Tibial nerve (tissue), 4 donors: ENCODE data around the gene KLF18. TPM values are rescaled to one million over a fixed set of nuclear protein-coding genes. Genes with fewer than 3 reads are reported as not detected.

Experiments
- DNase-seq, 2 donors: peaks; one replicate each; pipeline ENCODE4 v3.0.0-alpha.2; 2019; ENCODE audit warnings: low spot score in 2 of 2
- H3K27ac ChIP-seq, 4 donors: fragments of 200-600 bp; sonication (generic) in 3 of 4; one replicate each; pipeline ENCODE4 v1.5.1; 2017 to 2019; ENCODE audit warnings: mild to moderate bottlenecking in 1 of 4
- H3K27me3 ChIP-seq, 2 donors: fragments of 200-600 bp; sonication (generic) in 1 of 2; one replicate each; pipeline versions ENCODE4 v1.5.1 to v1.6.0; 2017 to 2019
- H3K36me3 ChIP-seq, 3 donors: fragments of 200-600 bp; sonication (generic); one replicate each; pipeline ENCODE4 v1.5.1; 2018 to 2019
- H3K4me1 ChIP-seq, 4 donors: fragments of 200-600 bp; sonication (generic) in 3 of 4; one replicate each; pipeline ENCODE4 v1.5.1; 2017 to 2019
- H3K4me3 ChIP-seq, 4 donors: fragments of 200-600 bp; sonication (generic) in 3 of 4; one replicate each; pipeline ENCODE4 v1.5.1; 2017 to 2019; ENCODE audit warnings: mild to moderate bottlenecking in 1 of 4, moderate library complexity in 1 of 4
- H3K9me3 ChIP-seq, 4 donors: fragments of 200-600 bp; sonication (generic) in 3 of 4; one replicate each; pipeline ENCODE4 v1.5.1; 2017 to 2019
- CTCF ChIP-seq, 5 experiments: fragments of 200-600 bp in 3 of 5; fragments of 450-650 bp in 2 of 5; sonication (generic) in 3 of 5; IDR thresholded peaks; one replicate each; pipeline ENCODE4 v1.5.1; 2016 to 2019; ENCODE audit warnings: antibody characterized with exemption in 5 of 5, mild to moderate bottlenecking in 3 of 5, moderate library complexity in 2 of 5
- EP300 ChIP-seq, 2 donors: sonication (generic); formaldehyde crosslinking; IDR thresholded peaks; one replicate each; pipeline ENCODE4 v1.6.1; 2017; ENCODE audit warnings: antibody characterized with exemption in 2 of 2, mild to moderate bottlenecking in 1 of 2
- POLR2A ChIP-seq, 2 donors: fragments of 450-650 bp; IDR thresholded peaks; one replicate each; pipeline ENCODE4 v1.6.1; 2017; ENCODE audit warnings: antibody characterized with exemption in 2 of 2, mild to moderate bottlenecking in 2 of 2, moderate library complexity in 2 of 2
- WGBS, 2 donors: methylation state at CpG; one replicate each; pipeline ENCODE4 v1.1.5; 2018; 5-methylcytosine and 5-hydroxymethylcytosine counted together
- total RNA-seq, 4 donors: library from RNA; depleted of rRNA; stranded (reverse); fragments of >200 nt; gene quantifications; one replicate each; pipeline ENCODE4 v1.1.0, GENCODE V29; 2016

KLF18 gene
- total RNA-seq, 4 donors from 2014 or later = not detected

- H3K36me3 ChIP-seq = no peaks in the 10 kb centered on the region
- no peaks in the 10 kb centered on the region for H3K9me3 ChIP-seq
- no peak for TF ChIP-seq CTCF (IDR thresholded peaks at IDR 0.05)
- TF ChIP-seq POLR2A (IDR thresholded peaks at IDR 0.05) = no peak
- no peak for TF ChIP-seq EP300 (IDR thresholded peaks at IDR 0.05)
- no peak for DNase-seq
- no peaks in the 10 kb centered on the region for H3K27me3 ChIP-seq
- no peaks in the 10 kb centered on the region for H3K4me1 ChIP-seq
- WGBS, 2 donors = 89 to 91% methylated on average over 1 of the region's 1 CpG
- H3K4me3 ChIP-seq = no peak overlapping the region
- no peak overlapping the region for H3K27ac ChIP-seq
These were observed 32.5 kb downstream of the KLF18 start for GRCh38 chr1:44108971-44109370.

GRCh38 chr1:44108241-44108640 is 33.2 kb downstream of the KLF18 start:
- Histone ChIP-seq H3K27ac (no peak overlapping the region), H3K4me3 (no peak overlapping the region), H3K9me3 (no peaks in the 10 kb centered on the region), H3K4me1 (no peaks in the 10 kb centered on the region), H3K27me3 (no peaks in the 10 kb centered on the region), H3K36me3 (no peaks in the 10 kb centered on the region)
- TF ChIP-seq POLR2A (IDR thresholded peaks at IDR 0.05) = no peak
- TF ChIP-seq CTCF (IDR thresholded peaks at IDR 0.05) = no peak
- TF ChIP-seq EP300 (IDR thresholded peaks at IDR 0.05) = no peak
- DNase-seq = no peak
- 65 to 93% methylated on average over 1 of the region's 1 CpG for WGBS, 2 donors

DNA sequence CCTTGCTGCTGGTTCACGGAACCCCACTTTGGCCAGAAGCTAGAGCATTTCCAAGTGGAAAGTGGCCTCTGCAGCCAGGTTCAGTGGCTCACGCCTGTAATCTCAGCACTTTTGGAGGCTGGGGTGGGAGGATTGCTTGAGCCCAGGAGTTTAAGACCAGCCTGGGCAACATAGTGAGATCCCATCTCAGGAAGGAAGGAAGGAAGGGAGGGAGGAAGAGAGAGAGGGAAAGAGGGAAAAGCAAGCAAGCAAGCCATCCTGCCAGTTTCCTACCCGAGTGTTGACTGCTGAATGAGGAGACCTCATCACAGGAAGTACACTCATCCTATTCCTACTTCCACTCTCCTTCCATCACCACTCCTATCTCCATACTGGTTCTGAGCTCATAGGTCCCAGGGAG is 35.6 kb downstream of the KLF18 start:
- WGBS, 2 donors = 78 to 82% methylated on average over 3 of the region's 3 CpGs
- Histone ChIP-seq H3K36me3 (no peaks in the 10 kb centered on the region), H3K27ac (no peak overlapping the region), H3K4me1 (no peaks in the 10 kb centered on the region), H3K9me3 (no peaks in the 10 kb centered on the region), H3K27me3 (no peaks in the 10 kb centered on the region), H3K4me3 (no peak overlapping the region)
- TF ChIP-seq POLR2A (IDR thresholded peaks at IDR 0.05) = no peak
- no peak for TF ChIP-seq CTCF (IDR thresholded peaks at IDR 0.05)
- TF ChIP-seq EP300 (IDR thresholded peaks at IDR 0.05) = no peak
- no peak for DNase-seq

DNA sequence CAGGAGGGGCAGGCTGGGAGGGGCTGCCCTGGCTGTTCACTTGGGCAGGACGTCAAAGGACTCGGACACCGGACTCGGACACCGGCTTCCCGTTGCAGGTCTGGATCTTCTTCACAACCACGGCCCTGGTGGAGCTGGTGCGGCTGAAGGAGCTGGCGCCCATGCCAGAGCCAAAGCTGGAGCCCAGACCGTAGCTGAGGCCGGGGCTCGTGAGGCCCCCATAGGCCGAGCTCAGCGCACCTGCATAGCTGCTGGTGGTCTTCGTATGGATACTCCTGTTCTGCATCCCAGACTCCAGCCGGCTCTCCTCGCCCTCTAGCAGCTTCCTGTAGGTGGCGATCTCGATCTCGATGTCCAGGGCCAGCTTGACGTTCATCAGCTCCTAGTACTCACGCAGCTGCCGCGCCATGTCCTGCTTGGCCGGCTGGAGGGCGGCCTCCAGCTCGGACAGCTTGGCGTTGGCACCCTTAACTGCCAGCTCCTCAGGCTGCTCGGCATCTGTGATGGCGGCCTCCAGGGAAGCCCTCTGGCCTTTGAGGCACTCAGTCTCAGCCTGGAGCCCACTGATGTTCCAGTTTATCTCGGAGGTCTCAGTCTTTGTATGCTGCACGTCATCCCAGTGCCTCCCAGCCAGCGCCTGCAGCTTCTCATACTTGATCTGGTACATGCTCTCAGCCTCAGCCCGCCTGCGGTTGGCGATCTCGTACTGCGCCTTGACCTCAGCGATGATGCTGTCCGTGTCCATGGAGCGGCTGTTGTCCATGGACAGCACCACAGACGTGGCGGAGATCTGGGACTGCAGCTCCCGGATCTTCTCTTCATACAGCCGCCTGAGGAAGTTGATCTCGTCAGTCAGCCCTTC is 37.9 kb downstream of the KLF18 start:
- Histone ChIP-seq H3K27ac (no peak overlapping the region), H3K36me3 (no peaks in the 10 kb centered on the region), H3K9me3 (no peaks in the 10 kb centered on the region), H3K27me3 (no peaks in the 10 kb centered on the region), H3K4me1 (no peaks in the 10 kb centered on the region), H3K4me3 (no peak overlapping the region)
- TF ChIP-seq POLR2A (IDR thresholded peaks at IDR 0.05) (no peak), EP300 (IDR thresholded peaks at IDR 0.05) (no peak), CTCF (IDR thresholded peaks at IDR 0.05) (no peak)
- no peak for DNase-seq
- 84 to 85% methylated on average over 18 to 24 of the region's 46 CpGs for WGBS, 2 donors

DNA sequence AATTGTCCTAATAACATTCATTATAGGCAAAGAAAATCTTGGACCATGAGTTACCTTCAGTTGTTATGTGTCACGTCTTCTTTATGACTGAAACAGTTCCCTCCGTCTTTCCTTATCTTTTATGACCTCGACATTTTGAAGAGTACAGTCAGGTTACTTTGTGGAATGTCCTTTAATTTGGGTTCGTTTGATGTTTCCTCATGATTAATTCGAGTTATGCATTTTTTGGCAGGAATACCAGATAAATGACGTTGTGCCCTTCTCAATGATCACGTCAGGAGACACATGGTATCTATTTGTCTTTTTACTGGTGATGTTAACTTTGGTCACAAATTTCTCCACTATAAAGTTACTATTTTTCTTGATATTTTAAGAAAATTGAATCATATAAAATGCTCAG is 40.1 kb downstream of the KLF18 start:
- Histone ChIP-seq H3K27me3 (no peaks in the 10 kb centered on the region), H3K27ac (no peak overlapping the region), H3K4me3 (no peak overlapping the region), H3K36me3 (no peaks in the 10 kb centered on the region), H3K9me3 (peaks cover 0 to 17% (median 2%) of the 10 kb centered on the region in 4 donors), H3K4me1 (no peaks in the 10 kb centered on the region)
- TF ChIP-seq POLR2A (IDR thresholded peaks at IDR 0.05) (no peak), CTCF (IDR thresholded peaks at IDR 0.05) (no peak), EP300 (IDR thresholded peaks at IDR 0.05) (no peak)
- no peak for DNase-seq
- WGBS, 2 donors = 69 to 74% methylated on average over 7 of the region's 7 CpGs
